Transverse colon (tissue), 4 donors: ENCODE results near the gene TAOK3.

ENCODE experiments used
- POLR2AphosphoS5 ChIP-seq, 3 donors: sonication (generic); formaldehyde crosslinking; IDR thresholded peaks; one replicate each; pipeline ENCODE4 v1.6.1; 2016; ENCODE audit warnings: antibody characterized with exemption in 3 of 3
- TF ChIP-seq, protein P1 (sequence below), 5 experiments: fragments of 200-600 bp in 3 of 5; fragments of 450-650 bp in 2 of 5; sonication (generic) in 3 of 5; IDR thresholded peaks; 1 replicate in 2 of 5; 2 replicates in 3 of 5; pipeline ENCODE4 v1.5.1; 2016 to 2017; ENCODE audit warnings: antibody characterized with exemption in 5 of 5, inconsistent platforms in 3 of 5, mild to moderate bottlenecking in 2 of 5, moderate library complexity in 1 of 5

- TF ChIP-seq, protein P1, sequence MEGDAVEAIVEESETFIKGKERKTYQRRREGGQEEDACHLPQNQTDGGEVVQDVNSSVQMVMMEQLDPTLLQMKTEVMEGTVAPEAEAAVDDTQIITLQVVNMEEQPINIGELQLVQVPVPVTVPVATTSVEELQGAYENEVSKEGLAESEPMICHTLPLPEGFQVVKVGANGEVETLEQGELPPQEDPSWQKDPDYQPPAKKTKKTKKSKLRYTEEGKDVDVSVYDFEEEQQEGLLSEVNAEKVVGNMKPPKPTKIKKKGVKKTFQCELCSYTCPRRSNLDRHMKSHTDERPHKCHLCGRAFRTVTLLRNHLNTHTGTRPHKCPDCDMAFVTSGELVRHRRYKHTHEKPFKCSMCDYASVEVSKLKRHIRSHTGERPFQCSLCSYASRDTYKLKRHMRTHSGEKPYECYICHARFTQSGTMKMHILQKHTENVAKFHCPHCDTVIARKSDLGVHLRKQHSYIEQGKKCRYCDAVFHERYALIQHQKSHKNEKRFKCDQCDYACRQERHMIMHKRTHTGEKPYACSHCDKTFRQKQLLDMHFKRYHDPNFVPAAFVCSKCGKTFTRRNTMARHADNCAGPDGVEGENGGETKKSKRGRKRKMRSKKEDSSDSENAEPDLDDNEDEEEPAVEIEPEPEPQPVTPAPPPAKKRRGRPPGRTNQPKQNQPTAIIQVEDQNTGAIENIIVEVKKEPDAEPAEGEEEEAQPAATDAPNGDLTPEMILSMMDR (IDR thresholded peaks at IDR 0.05), result no peak
- TF ChIP-seq POLR2AphosphoS5 (IDR thresholded peaks at IDR 0.05), result no peak
Observed at GRCh38 chr12:118212606-118213005, 160.1 kb downstream of the TAOK3 start.
